Body of pancreas (tissue), 4 donors: ENCODE data around the gene TAPT1.

Experiments used
- CTCF ChIP-seq, 7 experiments: fragments of 450-650 bp in 4 of 7; fragments of 200-600 bp in 3 of 7; sonication (generic) in 3 of 7; IDR thresholded peaks; one replicate each; pipeline ENCODE4 v1.5.1; 2016 to 2019; ENCODE audit warnings: antibody characterized with exemption in 7 of 7
- POLR2A ChIP-seq, 3 donors: fragments of 450-650 bp; IDR thresholded peaks; one replicate each; pipeline ENCODE4 v1.6.1; 2016; ENCODE audit warnings: antibody characterized with exemption in 3 of 3, mild to moderate bottlenecking in 2 of 3

- TF ChIP-seq CTCF (IDR thresholded peaks at IDR 0.05) (no peak), POLR2A (IDR thresholded peaks at IDR 0.05) (no peak)
Measured at GRCh38 chr4:16202598-16202997, 23.7 kb downstream of the TAPT1 start.
